PC-3 (cell line): ENCODE measurements around the gene SLC34A3. TPM values are rescaled to one million over a fixed set of nuclear protein-coding genes. Genes with fewer than 3 reads are reported as not detected.

Experiments used
- ATAC-seq: fragments of 200-7000 bp; cut with Tn5 transposase; 2 replicates; pipeline ENCODE4 v1.9.1; 2020; ENCODE audit warnings: mild to moderate bottlenecking, moderate library complexity
- BruUV-seq: library from RNA; stranded (reverse); fragments of 400-500 nt; replicated peaks from 2 replicates; lab custom pipeline; 2021; lab: Mats Ljungman, UMichigan
- CTCF ChIA-PET: fragments of 300-600 bp; sonication (Branson Sonifier 250); formaldehyde crosslinking; loops from one replicate; lab custom pipeline; 2022; ENCODE audit warnings: antibody characterized with exemption; lab: Charles Lee
- POLR2A ChIA-PET: fragments of 300-600 bp; sonication (Branson Sonifier 250); formaldehyde crosslinking; loops from one replicate; lab custom pipeline; 2022; ENCODE audit warnings: antibody characterized with exemption; ENCODE audit not compliant: unreplicated experiment; lab: Charles Lee
- DNase-seq: peaks from one replicate; pipeline ENCODE4 v3.0.0-alpha.2; 2015
- H2AFZ ChIP-seq: fragments of 300-600 bp; sonication (generic); 2 replicates; pipeline ENCODE4 v1.6.0; 2016; ENCODE audit warnings: antibody characterized with exemption, low read length
- H3F3A ChIP-seq: fragments of 300-600 bp; sonication (generic); one replicate; pipeline ENCODE4 v1.6.0; 2017; ENCODE audit warnings: antibody characterized with exemption, low read length, control low read depth, mild to moderate bottlenecking; ENCODE audit not compliant: unreplicated experiment
- H3K27ac ChIP-seq: fragments of 300-600 bp; sonication (generic); 2 replicates; pipeline ENCODE4 v1.5.1; 2016; ENCODE audit warnings: mild to moderate bottlenecking, low read length
- H3K27me3 ChIP-seq: fragments of 300-600 bp; sonication (generic); 2 replicates; pipeline ENCODE4 v1.6.1; 2016; ENCODE audit warnings: low read length, mixed read lengths
- H3K36me3 ChIP-seq: fragments of 300-600 bp; sonication (generic); 2 replicates; pipeline ENCODE4 v1.6.1; 2016; ENCODE audit warnings: low read depth, mixed run types, low read length, mixed read lengths
- H3K4me1 ChIP-seq: fragments of 300-600 bp; sonication (generic); 2 replicates; pipeline ENCODE4 v1.5.1; 2016; ENCODE audit warnings: low read length; ENCODE audit not compliant: insufficient read depth
- H3K4me2 ChIP-seq: fragments of 300-600 bp; sonication (generic); 2 replicates; pipeline ENCODE4 v1.6.0; 2016; ENCODE audit warnings: low read length
- H3K4me3 ChIP-seq: fragments of 300-600 bp; sonication (generic); 2 replicates; pipeline ENCODE4 v1.5.1; 2016; ENCODE audit warnings: mild to moderate bottlenecking, low read length, mixed read lengths
- H3K79me2 ChIP-seq: fragments of 300-600 bp; sonication (generic); 2 replicates; pipeline ENCODE4 v1.6.1; 2017; ENCODE audit warnings: low read length, mixed read lengths
- H3K9ac ChIP-seq: fragments of 300-600 bp; sonication (generic); 2 replicates; pipeline ENCODE4 v1.6.0; 2016; ENCODE audit warnings: mild to moderate bottlenecking, low read length
- H3K9me2 ChIP-seq: fragments of 300-600 bp; sonication (generic); replicated peaks from 2 replicates; pipeline ENCODE4 v1.6.1; 2016; ENCODE audit warnings: mixed run types, low read length, mixed read lengths
- H3K9me3 ChIP-seq: fragments of 300-600 bp; sonication (generic); 2 replicates; pipeline ENCODE4 v1.6.1; 2016; ENCODE audit warnings: low read length, mixed read lengths
- H4K20me1 ChIP-seq: fragments of 300-600 bp; sonication (generic); 2 replicates; pipeline ENCODE4 v1.6.1; 2016; ENCODE audit warnings: low read length, mixed read lengths
- EZH2 ChIP-seq: fragments of 300-600 bp; sonication (generic); IDR thresholded peaks from one replicate; pipeline ENCODE4 v1.6.1; 2017; ENCODE audit warnings: antibody characterized with exemption, mild to moderate bottlenecking, low read length; ENCODE audit not compliant: unreplicated experiment
- EZH2phosphoT487 ChIP-seq: fragments of 300-600 bp; sonication (generic); IDR thresholded peaks from 2 replicates; pipeline ENCODE4 v1.6.1; 2018; ENCODE audit warnings: mild to moderate bottlenecking, antibody characterized with exemption, low read length, borderline replicate concordance
- intact Hi-C: fragments of 100-400 bp; cut with micrococcal nuclease; formaldehyde crosslinking; loops from 2 replicates; pipeline ENCODE4 v1.9.0; 2023
- total RNA-seq: library from RNA; depleted of rRNA; stranded (reverse); fragments of >200 nt; gene quantifications from 2 replicates; pipeline ENCODE4 v1.2.3, GENCODE V29; 2014
- TF ChIP-seq, protein P1 (sequence below): fragments of 300-600 bp; sonication (generic); conservative IDR thresholded peaks from 2 replicates; pipeline ENCODE4 v1.5.1; 2017; ENCODE audit warnings: antibody characterized with exemption, low read depth, mild to moderate bottlenecking, low read length

SLC34A3 gene
- total RNA-seq, 1 experiment from 2014 or later, result 1.5 TPM

DNA sequence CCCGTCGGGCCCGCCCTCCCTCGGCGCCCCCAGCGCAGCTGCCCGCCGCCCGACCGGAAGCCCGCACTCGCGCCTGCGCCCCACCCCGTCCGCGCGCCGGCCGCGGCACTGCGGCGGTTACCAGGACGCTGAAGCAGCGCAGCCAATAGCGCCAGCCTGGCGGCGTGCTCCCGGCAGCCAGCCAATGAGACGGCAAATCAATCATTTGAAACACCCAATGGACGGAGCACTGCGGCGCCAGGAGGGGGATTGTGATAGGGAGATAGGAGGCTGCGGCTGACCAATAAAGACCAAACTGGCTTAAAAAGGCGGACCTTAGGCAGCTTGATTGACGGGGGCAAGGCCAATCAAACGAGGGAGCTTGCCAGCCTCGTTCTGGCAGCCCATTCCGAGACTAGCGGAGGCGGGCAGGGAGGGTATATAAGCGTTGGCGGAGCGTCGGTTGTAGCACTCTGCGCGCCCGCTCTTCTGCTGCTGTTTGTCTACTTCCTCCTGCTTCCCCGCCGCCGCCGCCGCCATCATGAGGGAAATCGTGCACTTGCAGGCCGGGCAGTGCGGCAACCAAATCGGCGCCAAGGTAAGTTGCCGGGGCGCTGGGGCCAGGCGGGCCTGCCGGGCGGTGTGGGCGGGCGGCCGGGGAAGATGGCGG, 10.3 kb downstream of the SLC34A3 start, which contains the start of gene TUBB4B:
Gene TUBB4B (plus strand): TSS at position 447 of the 649 bp plus-strand sequence. CDS start 74 bp downstream, at position 521.
- H2AFZ ChIP-seq, result peak within 1 kb of the TSS; percentile 78
- intact Hi-C loops, result no loop called here
- H3K27me3 ChIP-seq, result no peaks in the 10 kb centered on the region
- peaks cover 5% of the 10 kb centered on the region for H3F3A ChIP-seq
- ChIA-PET POLR2A (interaction anchor here (0.6 to 1.4 kb wide), 5 partner anchors 13 to 175 kb away, joined by 4 to 10 read pairs (median 4); partner anchors contain the start of genes RNF224 and TOR4A), CTCF (interaction anchor here (1.0 kb wide), 1 partner anchor 111 kb away, joined by 3 read pairs; no protein-coding TSS in a partner anchor)
- peak within 1 kb of the TSS; percentile 95 for H3K4me2 ChIP-seq
- H3K9me3 ChIP-seq, result no peaks in the 10 kb centered on the region
- BruUV-seq, result no TSS peak
- ATAC-seq (peak; percentile 62), DNase-seq (peak; percentile 97)
- peak within 1 kb of the TSS; percentile 97 for H3K4me3 ChIP-seq
- H3K4me1 ChIP-seq, result peaks cover 37% of the 10 kb centered on the region
- H3K79me2 ChIP-seq, result peaks cover 46% of the 10 kb centered on the region
- peaks cover 28% of the 10 kb centered on the region for H4K20me1 ChIP-seq
- peak within 1 kb of the TSS; percentile 89 for H3K9ac ChIP-seq
- no peaks in the 10 kb centered on the region for H3K9me2 ChIP-seq
- H3K36me3 ChIP-seq, result peaks cover 17% of the 10 kb centered on the region
- H3K27ac ChIP-seq, result peak within 1 kb of the TSS; percentile 89
- TF ChIP-seq, protein P1, sequence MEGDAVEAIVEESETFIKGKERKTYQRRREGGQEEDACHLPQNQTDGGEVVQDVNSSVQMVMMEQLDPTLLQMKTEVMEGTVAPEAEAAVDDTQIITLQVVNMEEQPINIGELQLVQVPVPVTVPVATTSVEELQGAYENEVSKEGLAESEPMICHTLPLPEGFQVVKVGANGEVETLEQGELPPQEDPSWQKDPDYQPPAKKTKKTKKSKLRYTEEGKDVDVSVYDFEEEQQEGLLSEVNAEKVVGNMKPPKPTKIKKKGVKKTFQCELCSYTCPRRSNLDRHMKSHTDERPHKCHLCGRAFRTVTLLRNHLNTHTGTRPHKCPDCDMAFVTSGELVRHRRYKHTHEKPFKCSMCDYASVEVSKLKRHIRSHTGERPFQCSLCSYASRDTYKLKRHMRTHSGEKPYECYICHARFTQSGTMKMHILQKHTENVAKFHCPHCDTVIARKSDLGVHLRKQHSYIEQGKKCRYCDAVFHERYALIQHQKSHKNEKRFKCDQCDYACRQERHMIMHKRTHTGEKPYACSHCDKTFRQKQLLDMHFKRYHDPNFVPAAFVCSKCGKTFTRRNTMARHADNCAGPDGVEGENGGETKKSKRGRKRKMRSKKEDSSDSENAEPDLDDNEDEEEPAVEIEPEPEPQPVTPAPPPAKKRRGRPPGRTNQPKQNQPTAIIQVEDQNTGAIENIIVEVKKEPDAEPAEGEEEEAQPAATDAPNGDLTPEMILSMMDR, result no peak
- TF ChIP-seq EZH2 (no peak), EZH2phosphoT487 (no peak)

DNA sequence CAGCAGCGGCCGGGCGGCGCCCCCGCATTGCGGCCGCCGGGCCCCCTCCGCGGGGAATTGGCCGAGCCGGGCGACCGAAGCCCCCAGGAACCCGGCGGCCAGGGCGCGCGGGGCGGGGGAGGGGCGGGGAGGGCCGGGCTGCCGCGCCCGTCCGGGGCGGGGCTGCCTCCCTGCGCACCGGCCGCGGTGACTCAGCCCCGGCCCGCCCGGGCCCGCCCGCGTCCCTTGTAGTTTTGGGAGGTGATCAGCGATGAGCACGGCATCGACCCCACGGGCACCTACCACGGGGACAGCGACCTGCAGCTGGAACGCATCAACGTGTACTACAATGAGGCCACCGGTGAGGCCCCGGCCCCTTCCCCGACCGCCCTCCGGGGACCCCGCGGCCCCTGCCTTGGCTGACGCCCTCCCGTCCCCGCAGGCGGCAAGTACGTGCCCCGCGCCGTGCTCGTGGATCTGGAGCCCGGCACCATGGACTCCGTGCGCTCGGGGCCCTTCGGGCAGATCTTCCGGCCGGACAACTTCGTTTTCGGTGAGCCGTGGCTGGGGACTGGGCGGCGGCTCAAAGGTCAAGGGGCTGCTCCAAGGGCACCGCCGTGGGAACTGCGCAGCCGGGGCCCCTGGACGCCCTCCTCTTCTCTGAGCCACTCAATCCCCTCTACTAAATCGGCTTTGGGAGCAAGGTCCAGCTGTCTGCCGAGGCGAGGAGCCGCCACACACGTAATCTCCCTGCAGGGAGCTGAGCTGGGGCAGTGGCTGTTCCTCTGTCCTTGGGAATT, 11.0 kb downstream of the SLC34A3 start:
- no peak overlapping the region for H2AFZ ChIP-seq

More for the DNA sequence above, 11.0 kb downstream of the SLC34A3 start:
- intact Hi-C loops, result no loop called here
- H4K20me1 ChIP-seq, result peaks cover 28% of the 10 kb centered on the region
- BruUV-seq, result TSS peak; percentile 56
- ChIA-PET CTCF (no interaction called here), POLR2A (interaction anchor here (0.7 to 1.4 kb wide), 3 partner anchors 12 to 53 kb away, joined by 4 to 32 read pairs (median 10); no protein-coding TSS in a partner anchor)
- H3K9me3 ChIP-seq, result no peaks in the 10 kb centered on the region
- ATAC-seq (peak; percentile 10), DNase-seq (peak; percentile 58)
- peak overlapping the region; percentile 86 for H3K4me2 ChIP-seq
- TF ChIP-seq, protein P1, result no peak
- no peak for TF ChIP-seq EZH2phosphoT487
- no peak for TF ChIP-seq EZH2
- H3K4me3 ChIP-seq, result peak overlapping the region; percentile 97
- H3K27me3 ChIP-seq, result no peaks in the 10 kb centered on the region
- H3K79me2 ChIP-seq, result peaks cover 46% of the 10 kb centered on the region
- peaks cover 37% of the 10 kb centered on the region for H3K4me1 ChIP-seq
- H3K9me2 ChIP-seq, result no peaks in the 10 kb centered on the region
- H3K36me3 ChIP-seq, result peaks cover 17% of the 10 kb centered on the region
- H3K27ac ChIP-seq, result peak overlapping the region; percentile 53
- H3K9ac ChIP-seq, result peak overlapping the region; percentile 89
- peaks cover 5% of the 10 kb centered on the region for H3F3A ChIP-seq
